PC-9 (cell line): Measurements from ENCODE around the gene MSH2.

Experiments used
- CTCF ChIP-seq: fragments of 200-600 bp; sonication (generic); conservative IDR thresholded peaks from 2 replicates; pipeline ENCODE4 v1.6.1; 2017; ENCODE audit warnings: mixed run types, antibody characterized with exemption, mild to moderate bottlenecking, moderate library complexity
- EZH2 ChIP-seq: fragments of 200-600 bp; sonication (generic); IDR thresholded peaks from 2 replicates; pipeline ENCODE4 v1.8.0; 2017; ENCODE audit warnings: antibody characterized with exemption, low read depth

GRCh38 chr2:47457268-47457667 is 54.3 kb downstream of the MSH2 start:
- TF ChIP-seq CTCF: no peak
- TF ChIP-seq EZH2: no peak
